ENCODE data around the gene EXOC3L4.
A peak's percentile ranks its signal among the peaks of the same experiment; 100 is the strongest.

Gene EXOC3L4

DNA sequence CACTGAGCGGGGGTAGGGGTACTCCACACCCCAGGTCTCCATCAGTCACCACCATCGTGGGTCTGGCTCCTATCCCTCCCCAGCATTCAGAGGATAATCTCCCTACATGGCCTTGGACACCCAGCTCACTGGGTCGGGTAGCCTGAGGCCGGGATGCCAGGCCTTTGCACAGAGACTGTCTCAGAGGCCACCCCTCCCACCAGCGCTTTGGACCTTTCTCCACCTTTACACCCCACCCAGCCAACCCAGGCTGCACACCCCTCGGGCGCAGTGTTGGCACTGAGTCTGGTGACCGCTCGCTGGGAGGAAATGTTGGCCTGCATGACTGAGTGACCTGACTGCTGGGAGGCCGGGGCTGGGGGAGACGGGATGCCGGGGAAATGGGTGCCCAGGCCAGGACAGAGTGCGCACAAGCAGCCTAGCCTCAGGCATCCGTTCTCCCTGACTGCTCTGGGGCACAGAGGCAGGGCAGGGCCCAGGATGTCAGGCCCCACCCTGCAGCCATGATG lies 21.1 kb upstream of the EXOC3L4 start:
- peaks cover 5% of the 10 kb centered on the region for H3K4me1 Mint-ChIP-seq
- TF ChIP-seq, protein P1, sequence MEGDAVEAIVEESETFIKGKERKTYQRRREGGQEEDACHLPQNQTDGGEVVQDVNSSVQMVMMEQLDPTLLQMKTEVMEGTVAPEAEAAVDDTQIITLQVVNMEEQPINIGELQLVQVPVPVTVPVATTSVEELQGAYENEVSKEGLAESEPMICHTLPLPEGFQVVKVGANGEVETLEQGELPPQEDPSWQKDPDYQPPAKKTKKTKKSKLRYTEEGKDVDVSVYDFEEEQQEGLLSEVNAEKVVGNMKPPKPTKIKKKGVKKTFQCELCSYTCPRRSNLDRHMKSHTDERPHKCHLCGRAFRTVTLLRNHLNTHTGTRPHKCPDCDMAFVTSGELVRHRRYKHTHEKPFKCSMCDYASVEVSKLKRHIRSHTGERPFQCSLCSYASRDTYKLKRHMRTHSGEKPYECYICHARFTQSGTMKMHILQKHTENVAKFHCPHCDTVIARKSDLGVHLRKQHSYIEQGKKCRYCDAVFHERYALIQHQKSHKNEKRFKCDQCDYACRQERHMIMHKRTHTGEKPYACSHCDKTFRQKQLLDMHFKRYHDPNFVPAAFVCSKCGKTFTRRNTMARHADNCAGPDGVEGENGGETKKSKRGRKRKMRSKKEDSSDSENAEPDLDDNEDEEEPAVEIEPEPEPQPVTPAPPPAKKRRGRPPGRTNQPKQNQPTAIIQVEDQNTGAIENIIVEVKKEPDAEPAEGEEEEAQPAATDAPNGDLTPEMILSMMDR (IDR thresholded peaks at IDR 0.05; ENCODE audit: unreplicated experiment in 3 of 3) = no peak
- no peak overlapping the region for H3K4me3 Mint-ChIP-seq
- peaks cover 14% of the 10 kb centered on the region for H3K27me3 Mint-ChIP-seq (ENCODE audit: low read depth)
- no peaks in the 10 kb centered on the region for H3K9me3 Mint-ChIP-seq
- H3K36me3 Mint-ChIP-seq (ENCODE audit: low read depth) = no peaks in the 10 kb centered on the region
- peak overlapping the region in 2 of 3 experiments; percentile 73 to 80 for H3K27ac Mint-ChIP-seq

DNA sequence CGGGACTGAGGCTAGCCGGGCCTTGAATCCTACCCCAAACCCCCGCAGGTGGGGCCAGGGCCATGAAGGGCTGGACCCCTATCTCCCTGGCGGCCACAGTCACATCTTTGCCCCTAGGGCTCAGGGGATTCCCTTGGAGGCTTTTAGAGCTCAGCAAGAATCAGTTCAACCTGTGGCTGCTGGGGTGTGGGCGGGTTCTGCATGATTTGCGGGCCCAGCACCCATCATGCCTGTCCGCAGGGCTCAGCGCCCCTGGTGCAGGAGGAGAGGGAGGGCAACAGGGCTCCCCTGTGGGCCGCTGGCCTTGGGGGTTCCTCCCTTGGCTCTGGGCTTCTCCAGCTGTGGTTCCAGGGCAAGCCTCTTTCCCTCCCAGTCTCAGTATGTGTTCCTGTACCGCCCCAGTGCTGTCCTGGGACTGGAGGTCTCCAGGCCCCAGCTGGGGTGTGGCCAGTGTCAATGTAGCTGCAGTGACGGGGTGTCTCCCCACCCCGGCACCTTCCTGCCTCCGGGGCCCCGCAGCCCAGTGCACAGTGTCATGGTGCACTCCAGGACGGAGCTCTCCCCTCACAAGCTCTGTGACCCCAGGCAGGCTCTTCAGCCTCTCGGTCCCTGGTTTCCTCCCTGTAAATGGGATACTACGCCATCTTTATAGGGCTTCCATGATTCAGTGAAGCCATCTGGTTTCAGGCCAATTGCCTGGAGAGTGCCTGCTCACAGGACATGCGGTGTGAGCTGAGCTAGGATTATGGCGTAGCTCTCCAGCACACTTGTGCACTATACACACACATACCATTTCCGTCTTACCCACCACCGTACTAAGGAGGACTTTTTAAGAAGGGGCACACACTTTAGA lies 20.4 kb upstream of the EXOC3L4 start:
- TF ChIP-seq, protein P1 (IDR thresholded peaks at IDR 0.05; ENCODE audit: unreplicated experiment in 3 of 3) = no peak
- Mint-ChIP-seq H3K27me3 (ENCODE audit: low read depth) (peaks cover 10% of the 10 kb centered on the region), H3K4me1 (peaks cover 5% of the 10 kb centered on the region), H3K4me3 (peak overlapping the region in 1 of 3 experiments; percentile 42), H3K9me3 (no peaks in the 10 kb centered on the region), H3K36me3 (ENCODE audit: low read depth) (no peaks in the 10 kb centered on the region), H3K27ac (peak overlapping the region; percentile 5 to 83 (median 69))

- H3K27me3 Mint-ChIP-seq (ENCODE audit: low read depth) = peaks cover 10% of the 10 kb centered on the region
- H3K9me3 Mint-ChIP-seq = no peaks in the 10 kb centered on the region
- peaks cover 5% of the 10 kb centered on the region for H3K4me1 Mint-ChIP-seq
- no peaks in the 10 kb centered on the region for H3K36me3 Mint-ChIP-seq (ENCODE audit: low read depth)
- H3K27ac Mint-ChIP-seq = peak overlapping the region; percentile 5 to 83 (median 69)
- TF ChIP-seq, protein P1 (IDR thresholded peaks at IDR 0.05; ENCODE audit: unreplicated experiment in 3 of 3) = no peak
- H3K4me3 Mint-ChIP-seq = peak overlapping the region in 1 of 3 experiments; percentile 42
Observed at GRCh38 chr14:103074729-103075367, 19.7 kb upstream of the EXOC3L4 start.

DNA sequence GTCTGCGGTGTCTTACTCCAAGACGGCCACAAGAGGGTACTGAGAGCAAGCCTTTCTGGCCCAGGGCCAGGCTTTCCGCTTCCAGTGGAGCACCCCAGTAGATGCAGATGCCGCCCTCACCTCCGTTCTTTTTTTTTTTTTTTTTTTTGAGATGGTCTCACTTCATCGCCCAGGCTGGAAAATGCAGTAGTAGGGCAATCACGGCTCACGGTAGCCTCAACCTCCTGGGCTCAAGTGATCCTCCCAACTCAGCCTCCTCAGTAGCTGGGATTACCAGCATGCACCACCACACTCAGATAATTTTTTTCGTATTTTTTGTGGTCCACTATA lies 16.1 kb upstream of the EXOC3L4 start:
- Mint-ChIP-seq H3K36me3 (ENCODE audit: low read depth) (no peaks in the 10 kb centered on the region), H3K9me3 (no peaks in the 10 kb centered on the region), H3K27ac (no peak overlapping the region), H3K4me3 (no peak overlapping the region), H3K27me3 (ENCODE audit: low read depth) (peaks cover 10% of the 10 kb centered on the region), H3K4me1 (peaks cover 5% of the 10 kb centered on the region)
- TF ChIP-seq, protein P1 (IDR thresholded peaks at IDR 0.05; ENCODE audit: unreplicated experiment in 3 of 3) = peak; percentile 66 to 78 (median 67)

DNA sequence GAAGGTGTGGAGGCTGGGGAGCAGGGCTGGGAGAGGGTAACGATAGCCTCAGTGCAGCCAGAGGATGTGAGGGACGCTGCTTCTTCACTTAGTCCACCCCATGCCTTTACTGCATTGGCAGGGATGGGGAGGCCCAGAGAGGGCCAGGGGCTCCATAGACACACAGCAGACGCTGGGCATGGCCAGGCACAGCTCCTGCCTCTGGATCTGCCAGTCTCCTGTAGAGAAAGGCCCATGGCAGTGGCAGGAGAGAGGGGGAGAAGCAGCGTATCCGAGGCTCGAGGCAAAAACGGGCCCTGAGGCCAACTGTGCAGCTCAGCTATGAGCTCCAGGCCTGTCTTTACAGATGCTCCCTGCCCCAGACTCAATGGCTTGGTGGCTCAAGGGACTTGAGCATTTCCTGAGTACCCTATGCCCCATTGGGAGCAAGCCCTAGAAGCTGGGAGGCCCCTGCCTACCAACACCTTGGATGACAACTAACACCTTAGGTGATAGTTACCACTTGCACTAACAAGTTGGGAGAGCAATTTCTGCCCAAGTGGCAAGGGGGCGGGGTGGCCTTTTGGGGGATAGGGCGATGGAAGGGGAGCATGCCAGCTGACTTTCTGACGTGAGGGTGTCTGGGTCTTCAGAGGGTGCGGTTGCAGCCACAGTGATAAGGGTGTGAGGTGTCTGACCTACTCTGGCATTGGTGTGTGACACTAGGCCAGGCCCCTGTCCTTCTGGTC lies 15.5 kb upstream of the EXOC3L4 start:
- peaks cover 5% of the 10 kb centered on the region for H3K4me1 Mint-ChIP-seq
- H3K36me3 Mint-ChIP-seq (ENCODE audit: low read depth) = no peaks in the 10 kb centered on the region
- TF ChIP-seq, protein P1 (IDR thresholded peaks at IDR 0.05; ENCODE audit: unreplicated experiment in 3 of 3) = no peak
- H3K9me3 Mint-ChIP-seq = no peaks in the 10 kb centered on the region
- H3K27me3 Mint-ChIP-seq (ENCODE audit: low read depth) = peaks cover 15% of the 10 kb centered on the region
- no peak overlapping the region for H3K27ac Mint-ChIP-seq
- H3K4me3 Mint-ChIP-seq = no peak overlapping the region
